CD14-positive monocyte (primary cell): Measurements from ENCODE around the gene DAW1. TPM values are rescaled to one million over a fixed set of nuclear protein-coding genes. Genes with fewer than 3 reads are reported as not detected.

Experiments used
- DNase-seq, 3 donors: peaks; one replicate each; pipeline ENCODE4 v3.0.0-alpha.2; 2011 to 2022
- H2AFZ ChIP-seq: 2 replicates; pipeline ENCODE4 v1.6.0; 2012; ENCODE audit warnings: mild to moderate bottlenecking, low read depth, low read length, inconsistent platforms; ENCODE audit not compliant: insufficient read depth, poor library complexity, severe bottlenecking
- H3K27ac ChIP-seq, 2 donors: 1 replicate in 1 of 2; 2 replicates in 1 of 2; pipeline ENCODE4 v1.5.1; 2012 to 2013; ENCODE audit warnings: low read length in 2 of 2, control low read depth in 1 of 2, inconsistent platforms in 1 of 2, low read depth in 1 of 2, mild to moderate bottlenecking in 1 of 2
- H3K27me3 ChIP-seq, 2 donors: one replicate each; pipeline versions ENCODE4 v1.6.0 to v1.6.1; 2011 to 2013; ENCODE audit warnings: low read length in 2 of 2; ENCODE audit not compliant: control insufficient read depth in 2 of 2, insufficient read depth in 2 of 2
- H3K36me3 ChIP-seq, 2 donors: replicated peaks in 1 of 2; 1 replicate in 1 of 2; 2 replicates in 1 of 2; pipeline versions ENCODE4 v1.5.1 to v1.6.1; 2012 to 2013; ENCODE audit warnings: low read length in 2 of 2, control low read depth in 1 of 2, inconsistent platforms in 1 of 2, mild to moderate bottlenecking in 1 of 2; ENCODE audit not compliant: insufficient read depth in 2 of 2, control insufficient read depth in 1 of 2
- H3K4me1 ChIP-seq, 2 donors: 1 replicate in 1 of 2; 2 replicates in 1 of 2; pipeline versions ENCODE4 v1.5.1 to v1.6.1; 2012 to 2013; ENCODE audit warnings: low read length in 2 of 2, control low read depth in 1 of 2, inconsistent platforms in 1 of 2, mild to moderate bottlenecking in 1 of 2, moderate library complexity in 1 of 2; ENCODE audit not compliant: insufficient read depth in 2 of 2, control insufficient read depth in 1 of 2
- H3K4me2 ChIP-seq: replicated peaks from 2 replicates; pipeline ENCODE3; 2012; ENCODE audit warnings: low read length, moderate library complexity, mild to moderate bottlenecking; ENCODE audit not compliant: poor library complexity, severe bottlenecking; ENCODE audit errors: extremely low read depth
- H3K4me3 ChIP-seq, 3 experiments: fragments of 200-600 bp in 1 of 3; sonication (generic) in 1 of 3; replicated peaks in 1 of 3; 1 replicate in 2 of 3; 2 replicates in 1 of 3; pipeline ENCODE4 v1.5.1; 2011 to 2013; ENCODE audit warnings: low read length in 3 of 3, mild to moderate bottlenecking in 3 of 3, control low read depth in 2 of 3, low read depth in 2 of 3, inconsistent platforms in 1 of 3, moderate library complexity in 1 of 3
- H3K79me2 ChIP-seq: 2 replicates; pipeline ENCODE4 v1.6.0; 2012; ENCODE audit warnings: mild to moderate bottlenecking, control low read depth, inconsistent platforms, low read length, moderate library complexity; ENCODE audit not compliant: insufficient read depth
- H3K9ac ChIP-seq: 2 replicates; pipeline ENCODE4 v1.6.0; 2017; ENCODE audit warnings: low read length, mild to moderate bottlenecking; ENCODE audit not compliant: insufficient read depth, poor library complexity, severe bottlenecking
- H3K9me3 ChIP-seq, 2 donors: replicated peaks in 1 of 2; 1 replicate in 1 of 2; 2 replicates in 1 of 2; pipeline versions ENCODE4 v1.5.1 to v1.6.1; 2012 to 2013; ENCODE audit warnings: low read length in 2 of 2, control low read depth in 1 of 2; ENCODE audit not compliant: control insufficient read depth in 1 of 2, insufficient read depth in 1 of 2
- H4K20me1 ChIP-seq: 2 replicates; pipeline ENCODE4 v1.6.0; 2012; ENCODE audit warnings: mild to moderate bottlenecking, low read length, control low read depth, moderate library complexity; ENCODE audit not compliant: insufficient read depth
- H3K27ac Mint-ChIP-seq, 7 donors: one replicate each; pipeline ENCODE4 v1.8.0; 2020; ENCODE audit warnings: mild to moderate bottlenecking in 7 of 7, mixed read lengths in 7 of 7, moderate library complexity in 6 of 7, inconsistent platforms in 2 of 7
- H3K27me3 Mint-ChIP-seq, 3 donors: one replicate each; pipeline ENCODE4 v1.8.0; 2021 to 2022; ENCODE audit warnings: low read depth in 3 of 3, mild to moderate bottlenecking in 3 of 3, mixed read lengths in 3 of 3, moderate library complexity in 3 of 3, inconsistent platforms in 1 of 3
- H3K36me3 Mint-ChIP-seq, 2 donors: one replicate each; pipeline ENCODE4 v1.8.0; 2020; ENCODE audit warnings: mixed read lengths in 2 of 2, inconsistent platforms in 1 of 2, mild to moderate bottlenecking in 1 of 2
- H3K4me1 Mint-ChIP-seq: one replicate; pipeline ENCODE4 v1.8.0; 2020; ENCODE audit warnings: mild to moderate bottlenecking, mixed read lengths
- H3K4me3 Mint-ChIP-seq, 2 donors: one replicate each; pipeline ENCODE4 v1.8.0; 2020; ENCODE audit warnings: mild to moderate bottlenecking in 2 of 2, mixed read lengths in 2 of 2, moderate library complexity in 1 of 2
- H3K9me3 Mint-ChIP-seq, 7 donors: one replicate each; pipeline ENCODE4 v1.8.0; 2020 to 2022; ENCODE audit warnings: mixed read lengths in 7 of 7, mild to moderate bottlenecking in 6 of 7, moderate library complexity in 6 of 7, inconsistent platforms in 2 of 7
- WGBS: methylation state at CpG from one replicate; pipeline ENCODE4 v1.1.5; 2013; ENCODE audit warnings: missing lambda C conversion rate; ENCODE audit not compliant: insufficient coverage; 5-methylcytosine and 5-hydroxymethylcytosine counted together
- intact Hi-C, 2 donors: fragments of 100-400 bp; cut with micrococcal nuclease; formaldehyde crosslinking; loops; one replicate each; pipeline versions ENCODE4 v1.15.0 to v1.15.1; 2023
- polyA plus RNA-seq, 3 donors: library from polyadenylated mRNA; depleted of rRNA in 1 of 3; unstranded in 2 of 3; stranded (reverse) in 1 of 3; fragments of 300-500 nt in 2 of 3; fragments of >200 nt in 1 of 3; fragmentation: Illumina TruSeq in 2 of 3; gene quantifications; 1 replicate in 2 of 3; 2 replicates in 1 of 3; pipeline ENCODE4 v1.2.3, GENCODE V29; 2012 to 2021
- TF ChIP-seq, protein P1 (sequence below): fragments of 200-600 bp; IDR thresholded peaks from one replicate; pipeline ENCODE4 v1.8.0; 2022; ENCODE audit warnings: antibody characterized with exemption, mild to moderate bottlenecking

The DAW1 gene
- polyA plus RNA-seq, 3 donors = not detected

GRCh38 chr2:227823922-227824321 lies 47.5 kb upstream of the DAW1 start:
- no CpG with 5 or more reads among the region's 2 CpGs for WGBS
- Histone ChIP-seq H3K79me2 (no peaks in the 10 kb centered on the region), H2AFZ (no peak overlapping the region), H3K4me2 (no peak overlapping the region), H3K36me3 (no peaks in the 10 kb centered on the region), H3K27ac (no peak overlapping the region), H3K9ac (no peak overlapping the region), H3K9me3 (no peaks in the 10 kb centered on the region), H3K4me3 (no peak overlapping the region), H3K27me3 (no peaks in the 10 kb centered on the region), H4K20me1 (no peaks in the 10 kb centered on the region), H3K4me1 (peaks cover 21 to 29% of the 10 kb centered on the region in 2 donors)
- Mint-ChIP-seq H3K27ac (no peak overlapping the region), H3K9me3 (peaks cover 0 to 5% (median 0%) of the 10 kb centered on the region in 7 donors), H3K36me3 (peaks cover 0 to 7% of the 10 kb centered on the region in 2 donors), H3K4me3 (no peak overlapping the region), H3K27me3 (peaks cover 6 to 16% (median 6%) of the 10 kb centered on the region in 3 donors), H3K4me1 (peaks cover 28% of the 10 kb centered on the region)
- intact Hi-C loops = no loop called here
- TF ChIP-seq, protein P1, sequence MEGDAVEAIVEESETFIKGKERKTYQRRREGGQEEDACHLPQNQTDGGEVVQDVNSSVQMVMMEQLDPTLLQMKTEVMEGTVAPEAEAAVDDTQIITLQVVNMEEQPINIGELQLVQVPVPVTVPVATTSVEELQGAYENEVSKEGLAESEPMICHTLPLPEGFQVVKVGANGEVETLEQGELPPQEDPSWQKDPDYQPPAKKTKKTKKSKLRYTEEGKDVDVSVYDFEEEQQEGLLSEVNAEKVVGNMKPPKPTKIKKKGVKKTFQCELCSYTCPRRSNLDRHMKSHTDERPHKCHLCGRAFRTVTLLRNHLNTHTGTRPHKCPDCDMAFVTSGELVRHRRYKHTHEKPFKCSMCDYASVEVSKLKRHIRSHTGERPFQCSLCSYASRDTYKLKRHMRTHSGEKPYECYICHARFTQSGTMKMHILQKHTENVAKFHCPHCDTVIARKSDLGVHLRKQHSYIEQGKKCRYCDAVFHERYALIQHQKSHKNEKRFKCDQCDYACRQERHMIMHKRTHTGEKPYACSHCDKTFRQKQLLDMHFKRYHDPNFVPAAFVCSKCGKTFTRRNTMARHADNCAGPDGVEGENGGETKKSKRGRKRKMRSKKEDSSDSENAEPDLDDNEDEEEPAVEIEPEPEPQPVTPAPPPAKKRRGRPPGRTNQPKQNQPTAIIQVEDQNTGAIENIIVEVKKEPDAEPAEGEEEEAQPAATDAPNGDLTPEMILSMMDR = no peak
- DNase-seq = no peak

DNA sequence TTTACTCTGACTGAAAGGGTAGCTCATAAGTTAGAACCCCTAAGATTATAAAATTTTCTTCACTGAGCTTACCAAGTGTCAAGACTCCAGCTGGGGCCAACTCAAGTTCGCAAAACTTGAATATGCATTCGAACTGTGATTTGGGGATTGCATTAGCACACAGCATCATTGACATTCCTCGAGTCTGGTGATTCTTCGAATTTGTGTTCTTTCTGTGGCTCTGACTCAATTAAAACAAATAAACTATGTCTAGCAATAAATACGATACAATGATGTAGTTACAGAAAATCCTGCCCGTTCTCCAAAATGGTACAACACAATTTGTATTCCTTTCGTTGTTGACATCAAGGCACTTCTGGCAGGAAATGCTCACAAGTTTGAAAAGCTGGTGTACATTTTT lies 46.7 kb upstream of the DAW1 start:
- no peak overlapping the region for H3K4me3 ChIP-seq
- Mint-ChIP-seq H3K9me3 (peaks cover 0 to 5% (median 0%) of the 10 kb centered on the region in 7 donors), H3K4me1 (peaks cover 26% of the 10 kb centered on the region), H3K27me3 (peaks cover 6 to 16% (median 6%) of the 10 kb centered on the region in 3 donors), H3K4me3 (no peak overlapping the region), H3K36me3 (peaks cover 0 to 6% of the 10 kb centered on the region in 2 donors), H3K27ac (no peak overlapping the region)
- no peak for DNase-seq
- H3K9me3 ChIP-seq = no peaks in the 10 kb centered on the region
- no peaks in the 10 kb centered on the region for H3K36me3 ChIP-seq
- TF ChIP-seq, protein P1 = no peak
- no peaks in the 10 kb centered on the region for H3K79me2 ChIP-seq
- WGBS = 100% methylated on average over 1 of the region's 7 CpGs
- H3K27ac ChIP-seq = no peak overlapping the region
- intact Hi-C loops = no loop called here
- H2AFZ ChIP-seq = no peak overlapping the region
- no peaks in the 10 kb centered on the region for H3K27me3 ChIP-seq
- H3K4me2 ChIP-seq = no peak overlapping the region
- no peaks in the 10 kb centered on the region for H4K20me1 ChIP-seq
- no peak overlapping the region for H3K9ac ChIP-seq
- H3K4me1 ChIP-seq = peaks cover 13 to 26% of the 10 kb centered on the region in 2 donors
